ENCODE results near the gene CNOT11.

The CNOT11 gene

DNA sequence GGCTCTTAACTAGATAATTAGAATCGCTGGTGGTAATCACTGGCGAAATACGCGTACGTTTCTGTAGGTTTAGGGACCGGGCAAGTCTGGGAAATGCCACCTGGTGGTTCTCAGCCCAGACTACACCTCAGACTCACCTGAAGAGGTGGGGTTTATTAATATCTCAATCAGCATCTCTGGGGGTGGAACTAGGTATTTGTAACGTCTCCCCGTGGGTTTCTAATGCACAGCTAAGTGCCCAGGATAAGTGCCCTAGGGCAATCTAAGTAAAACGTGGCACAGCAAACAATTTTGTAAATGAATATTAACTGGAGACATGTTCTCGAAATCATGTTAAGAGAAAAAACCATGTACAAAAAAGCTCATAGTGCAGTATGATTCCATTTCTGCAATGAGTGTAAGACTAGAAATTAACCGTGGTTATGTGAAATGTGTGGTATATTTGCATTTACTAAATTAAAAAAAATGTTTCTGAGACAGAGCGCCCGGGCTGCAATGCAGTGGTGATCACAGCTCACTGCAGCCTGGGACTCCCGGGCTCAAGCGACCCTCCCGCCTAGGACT, 760 bp upstream of the CNOT11 start:
- peak overlapping the region; percentile 60 for H3K4me3 ChIP-seq (ENCODE audit: control insufficient read depth, low read depth, low read length)
- DNase-seq (ENCODE audit: low read depth) = no peak
- TF ChIP-seq, protein P1, sequence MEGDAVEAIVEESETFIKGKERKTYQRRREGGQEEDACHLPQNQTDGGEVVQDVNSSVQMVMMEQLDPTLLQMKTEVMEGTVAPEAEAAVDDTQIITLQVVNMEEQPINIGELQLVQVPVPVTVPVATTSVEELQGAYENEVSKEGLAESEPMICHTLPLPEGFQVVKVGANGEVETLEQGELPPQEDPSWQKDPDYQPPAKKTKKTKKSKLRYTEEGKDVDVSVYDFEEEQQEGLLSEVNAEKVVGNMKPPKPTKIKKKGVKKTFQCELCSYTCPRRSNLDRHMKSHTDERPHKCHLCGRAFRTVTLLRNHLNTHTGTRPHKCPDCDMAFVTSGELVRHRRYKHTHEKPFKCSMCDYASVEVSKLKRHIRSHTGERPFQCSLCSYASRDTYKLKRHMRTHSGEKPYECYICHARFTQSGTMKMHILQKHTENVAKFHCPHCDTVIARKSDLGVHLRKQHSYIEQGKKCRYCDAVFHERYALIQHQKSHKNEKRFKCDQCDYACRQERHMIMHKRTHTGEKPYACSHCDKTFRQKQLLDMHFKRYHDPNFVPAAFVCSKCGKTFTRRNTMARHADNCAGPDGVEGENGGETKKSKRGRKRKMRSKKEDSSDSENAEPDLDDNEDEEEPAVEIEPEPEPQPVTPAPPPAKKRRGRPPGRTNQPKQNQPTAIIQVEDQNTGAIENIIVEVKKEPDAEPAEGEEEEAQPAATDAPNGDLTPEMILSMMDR (conservative IDR thresholded peaks at IDR 0.05; ENCODE audit: control insufficient read depth, insufficient read depth, low read depth, low read length) = peak; percentile 1

DNA sequence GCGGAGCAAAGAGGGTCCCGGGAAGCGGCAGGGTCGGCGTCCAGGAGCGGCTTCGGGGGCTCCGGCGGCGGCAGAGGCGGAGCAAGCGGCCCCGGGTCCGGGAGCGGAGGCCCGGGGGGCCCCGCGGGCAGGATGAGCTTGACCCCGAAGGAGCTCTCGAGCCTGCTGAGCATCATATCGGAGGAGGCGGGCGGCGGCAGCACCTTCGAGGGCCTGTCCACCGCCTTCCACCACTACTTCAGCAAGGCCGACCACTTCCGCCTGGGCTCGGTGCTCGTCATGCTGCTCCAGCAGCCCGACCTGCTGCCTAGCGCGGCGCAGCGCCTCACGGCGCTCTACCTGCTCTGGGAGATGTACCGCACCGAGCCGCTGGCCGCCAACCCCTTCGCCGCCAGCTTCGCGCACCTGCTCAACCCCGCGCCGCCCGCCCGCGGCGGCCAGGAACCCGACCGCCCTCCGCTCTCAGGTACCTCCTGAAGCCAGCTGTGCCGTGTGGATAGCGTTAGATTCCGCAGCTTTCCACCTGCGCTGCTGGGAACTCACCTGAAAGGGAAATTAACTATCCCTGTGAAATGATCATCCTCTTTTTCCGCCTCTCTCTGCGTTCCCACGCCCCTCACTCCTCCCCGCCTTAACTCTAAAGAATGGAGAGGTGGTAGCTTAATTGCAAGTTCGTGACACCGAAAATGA, 472 bp downstream of the CNOT11 start:
- H3K4me3 ChIP-seq (ENCODE audit: control insufficient read depth, low read depth, low read length) = peak overlapping the region; percentile 60
- DNase-seq (ENCODE audit: low read depth) = peak; percentile 60
- TF ChIP-seq, protein P1 (conservative IDR thresholded peaks at IDR 0.05; ENCODE audit: control insufficient read depth, insufficient read depth, low read depth, low read length) = no peak

DNA sequence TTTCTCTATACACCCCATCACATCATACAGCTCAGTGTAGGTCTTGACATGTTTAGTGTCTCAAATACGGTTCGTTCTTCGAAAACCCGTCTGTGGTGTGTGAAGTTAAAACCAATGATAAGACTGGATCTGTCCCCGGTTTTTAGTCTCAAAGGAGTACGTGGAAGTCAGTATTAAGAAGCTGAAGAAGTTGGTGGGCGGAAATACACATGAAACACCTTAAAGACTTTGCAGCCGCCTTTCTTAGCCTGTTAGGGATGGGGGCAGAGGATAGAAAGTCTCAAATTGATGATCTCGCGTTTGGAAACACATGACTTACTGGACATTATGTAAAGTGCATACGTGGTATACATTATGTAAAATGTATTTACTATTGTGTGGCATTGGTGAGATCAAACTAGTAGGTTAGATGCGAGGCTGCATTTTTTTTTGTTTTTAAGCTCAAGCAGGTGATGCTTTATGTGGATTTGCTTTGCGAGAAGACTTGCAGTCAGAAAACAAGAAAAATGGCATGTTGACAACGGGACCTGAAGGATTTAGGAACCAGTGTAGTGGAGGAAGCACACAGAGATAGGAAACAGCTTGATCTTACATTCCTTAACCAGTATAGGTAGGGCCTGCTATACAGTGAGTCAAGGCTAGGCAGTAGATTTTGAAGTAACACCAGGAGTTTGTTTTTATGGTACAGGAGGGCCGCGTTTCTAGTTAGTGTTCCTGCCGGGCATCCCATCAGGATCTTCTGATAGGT, 1.2 kb downstream of the CNOT11 start:
- DNase-seq (ENCODE audit: low read depth) = peak; percentile 7
- TF ChIP-seq, protein P1 (conservative IDR thresholded peaks at IDR 0.05; ENCODE audit: control insufficient read depth, insufficient read depth, low read depth, low read length) = no peak
- H3K4me3 ChIP-seq (ENCODE audit: control insufficient read depth, low read depth, low read length) = peak overlapping the region; percentile 60

DNA sequence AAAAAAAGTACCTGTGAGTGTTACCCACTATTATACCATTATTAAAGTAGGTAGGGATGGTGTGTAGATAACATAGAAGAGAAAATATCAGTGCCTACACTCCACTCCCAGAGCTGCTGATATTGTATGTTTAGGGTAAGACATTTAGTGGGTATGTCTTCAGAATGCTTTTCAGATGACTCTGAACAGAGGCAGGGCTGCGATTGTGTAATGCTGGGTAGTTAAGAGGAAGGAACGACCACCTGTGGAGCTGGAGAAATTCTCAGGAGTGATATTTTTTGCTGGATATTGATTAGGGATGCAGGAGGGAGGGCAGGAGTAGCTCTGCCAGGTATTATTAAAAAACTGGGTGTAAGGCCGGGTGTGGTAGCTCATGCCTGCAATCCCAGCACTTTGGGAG, 2.8 kb downstream of the CNOT11 start:
- no peak overlapping the region for H3K4me3 ChIP-seq (ENCODE audit: control insufficient read depth, low read depth, low read length)
- DNase-seq (ENCODE audit: low read depth) = peak; percentile 36
- TF ChIP-seq, protein P1 (conservative IDR thresholded peaks at IDR 0.05; ENCODE audit: control insufficient read depth, insufficient read depth, low read depth, low read length) = no peak

DNA sequence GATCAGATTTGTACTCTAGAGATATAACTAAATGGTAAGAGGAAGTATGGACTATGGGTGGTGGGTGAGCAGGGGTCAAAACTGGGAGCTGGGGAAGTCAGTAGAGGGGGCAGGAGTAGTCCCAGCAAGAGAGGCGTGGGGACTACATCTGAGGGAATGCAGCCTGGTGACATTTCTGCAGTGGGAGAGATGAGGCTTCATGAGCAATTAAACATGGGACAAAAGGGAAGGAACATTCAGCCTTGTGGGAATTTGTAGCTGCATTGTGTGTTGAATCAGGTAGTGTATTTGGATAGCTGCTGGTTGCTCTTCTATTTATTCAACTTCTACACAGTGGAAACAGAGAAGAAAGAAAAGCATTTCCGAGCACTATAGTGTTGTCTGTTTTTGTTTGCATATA, 3.6 kb downstream of the CNOT11 start:
- TF ChIP-seq, protein P1 (conservative IDR thresholded peaks at IDR 0.05; ENCODE audit: control insufficient read depth, insufficient read depth, low read depth, low read length) = no peak
- H3K4me3 ChIP-seq (ENCODE audit: control insufficient read depth, low read depth, low read length) = no peak overlapping the region
- DNase-seq (ENCODE audit: low read depth) = no peak

DNA sequence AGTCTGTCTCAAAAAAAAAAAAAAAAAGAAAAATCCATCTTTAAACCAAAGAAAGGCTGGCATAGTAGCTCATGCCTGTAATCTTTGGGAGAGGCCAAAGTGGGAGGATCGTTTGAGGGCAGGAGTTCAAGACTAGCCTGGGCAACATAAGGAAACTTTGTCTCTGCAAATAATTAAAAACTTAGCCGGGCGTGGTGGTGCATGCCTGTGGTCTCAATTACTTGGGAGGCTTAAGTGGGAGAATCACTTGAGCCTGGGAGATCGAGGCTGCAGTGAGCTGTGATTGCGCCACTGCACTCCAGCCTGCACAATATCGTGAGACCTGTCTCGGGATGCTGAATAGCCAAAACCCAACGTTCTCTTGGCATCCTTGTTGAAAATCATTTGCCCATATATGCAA, 6.1 kb downstream of the CNOT11 start:
- TF ChIP-seq, protein P1 (conservative IDR thresholded peaks at IDR 0.05; ENCODE audit: control insufficient read depth, insufficient read depth, low read depth, low read length) = no peak
- H3K4me3 ChIP-seq (ENCODE audit: control insufficient read depth, low read depth, low read length) = no peak overlapping the region

More for the DNA sequence above, 6.1 kb downstream of the CNOT11 start:
- no peak for DNase-seq (ENCODE audit: low read depth)

Measured in fibroblast of mammary gland (primary cell).